DOHH2 (cell line): ENCODE measurements around the gene TRAF3IP3.

Source experiments
- H3F3A ChIP-seq: fragments of 200-600 bp; sonication (generic), shearing (Covaris generic); 2 replicates; pipeline ENCODE4 v1.6.0; 2016; ENCODE audit warnings: antibody characterized with exemption, mild to moderate bottlenecking; ENCODE audit not compliant: control insufficient read depth, insufficient read depth
- H3K27ac ChIP-seq: fragments of 200-600 bp; sonication (generic); 2 replicates; pipeline ENCODE4 v1.5.1; 2014; ENCODE audit warnings: low read depth, mild to moderate bottlenecking, low read length, moderate library complexity
- H3K27me3 ChIP-seq: fragments of 200-600 bp; sonication (generic); 2 replicates; pipeline ENCODE4 v1.6.1; 2014; ENCODE audit warnings: mild to moderate bottlenecking, low read length, mixed read lengths; ENCODE audit not compliant: control insufficient read depth
- H3K36me3 ChIP-seq: fragments of 200-600 bp; sonication (generic); 2 replicates; pipeline ENCODE4 v1.6.1; 2014; ENCODE audit warnings: mild to moderate bottlenecking, low read length, moderate library complexity, mixed read lengths; ENCODE audit not compliant: control insufficient read depth
- H3K4me1 ChIP-seq: fragments of 200-600 bp; sonication (generic); 2 replicates; pipeline ENCODE4 v1.6.1; 2014; ENCODE audit warnings: mild to moderate bottlenecking, low read length, mixed read lengths; ENCODE audit not compliant: control insufficient read depth
- H3K4me2 ChIP-seq: fragments of 200-600 bp; sonication (generic); 2 replicates; pipeline ENCODE4 v1.6.0; 2014; ENCODE audit warnings: mild to moderate bottlenecking, low read length, moderate library complexity
- H3K4me3 ChIP-seq: fragments of 200-600 bp; sonication (generic); 2 replicates; pipeline ENCODE4 v1.5.1; 2014; ENCODE audit warnings: mild to moderate bottlenecking, low read length, mixed read lengths
- H3K79me2 ChIP-seq: fragments of 200-600 bp; sonication (generic); 2 replicates; pipeline ENCODE4 v1.6.1; 2014; ENCODE audit warnings: mild to moderate bottlenecking, low read length, mixed read lengths; ENCODE audit not compliant: control insufficient read depth
- H3K9me2 ChIP-seq: fragments of 200-600 bp; sonication (generic); replicated peaks from 2 replicates; pipeline ENCODE4 v1.6.1; 2014; ENCODE audit warnings: mild to moderate bottlenecking, low read length, mixed read lengths; ENCODE audit not compliant: control insufficient read depth
- H3K9me3 ChIP-seq: fragments of 200-600 bp; sonication (generic); 2 replicates; pipeline ENCODE4 v1.6.1; 2014; ENCODE audit warnings: antibody characterized with exemption, low read length, mixed read lengths; ENCODE audit not compliant: control insufficient read depth, insufficient read depth
- H4K20me1 ChIP-seq: fragments of 200-600 bp; sonication (generic); 2 replicates; pipeline ENCODE4 v1.6.0; 2014; ENCODE audit warnings: low read depth, mild to moderate bottlenecking, antibody characterized with exemption, low read length, moderate library complexity; ENCODE audit not compliant: control insufficient read depth, insufficient read depth
- EZH2phosphoT487 ChIP-seq: fragments of 200-600 bp; sonication (generic); IDR thresholded peaks from 2 replicates; pipeline ENCODE4 v1.6.1; 2017; ENCODE audit warnings: borderline replicate concordance, mild to moderate bottlenecking, antibody characterized with exemption, low read length, moderate library complexity, mixed read lengths
- TF ChIP-seq, protein P1 (sequence below): fragments of 200-600 bp; sonication (generic); IDR thresholded peaks from one replicate; pipeline ENCODE4 v1.5.1; 2014; ENCODE audit warnings: antibody characterized with exemption, mild to moderate bottlenecking, low read depth, low read length; ENCODE audit not compliant: poor library complexity, severe bottlenecking

The TRAF3IP3 gene

DNA sequence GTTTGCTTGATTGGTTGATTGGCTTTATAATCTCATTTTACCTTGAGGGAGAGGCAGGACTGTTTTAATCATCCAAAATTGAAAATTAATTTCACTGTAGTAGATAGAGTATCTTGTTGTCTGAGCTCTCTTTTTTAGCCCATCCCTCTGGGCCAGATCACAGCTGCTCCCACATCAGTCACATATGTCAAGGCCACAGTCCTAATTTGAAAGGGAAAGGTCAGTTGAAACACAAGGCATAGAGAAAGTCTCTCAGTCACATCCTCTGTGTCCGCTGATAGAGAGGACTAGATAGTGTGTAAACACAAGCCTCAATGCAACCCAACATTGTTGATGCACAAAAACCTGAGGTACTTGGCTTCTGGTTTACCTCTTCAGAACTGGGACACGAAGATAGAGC, 21.7 kb downstream of the TRAF3IP3 start:
- H3K9me3 ChIP-seq, result no peaks in the 10 kb centered on the region
- no peaks in the 10 kb centered on the region for H4K20me1 ChIP-seq
- H3K36me3 ChIP-seq, result peaks cover 28% of the 10 kb centered on the region
- H3K9me2 ChIP-seq, result no peaks in the 10 kb centered on the region
- no peaks in the 10 kb centered on the region for H3K27me3 ChIP-seq
- H3F3A ChIP-seq, result 0 out of 2 replicates have a peak, but pooled peaks cover 2% of the 10 kb centered on the region
- H3K79me2 ChIP-seq, result peaks cover 8% of the 10 kb centered on the region
- H3K4me2 ChIP-seq, result no peak overlapping the region
- no peak overlapping the region for H3K4me3 ChIP-seq
- TF ChIP-seq, protein P1, sequence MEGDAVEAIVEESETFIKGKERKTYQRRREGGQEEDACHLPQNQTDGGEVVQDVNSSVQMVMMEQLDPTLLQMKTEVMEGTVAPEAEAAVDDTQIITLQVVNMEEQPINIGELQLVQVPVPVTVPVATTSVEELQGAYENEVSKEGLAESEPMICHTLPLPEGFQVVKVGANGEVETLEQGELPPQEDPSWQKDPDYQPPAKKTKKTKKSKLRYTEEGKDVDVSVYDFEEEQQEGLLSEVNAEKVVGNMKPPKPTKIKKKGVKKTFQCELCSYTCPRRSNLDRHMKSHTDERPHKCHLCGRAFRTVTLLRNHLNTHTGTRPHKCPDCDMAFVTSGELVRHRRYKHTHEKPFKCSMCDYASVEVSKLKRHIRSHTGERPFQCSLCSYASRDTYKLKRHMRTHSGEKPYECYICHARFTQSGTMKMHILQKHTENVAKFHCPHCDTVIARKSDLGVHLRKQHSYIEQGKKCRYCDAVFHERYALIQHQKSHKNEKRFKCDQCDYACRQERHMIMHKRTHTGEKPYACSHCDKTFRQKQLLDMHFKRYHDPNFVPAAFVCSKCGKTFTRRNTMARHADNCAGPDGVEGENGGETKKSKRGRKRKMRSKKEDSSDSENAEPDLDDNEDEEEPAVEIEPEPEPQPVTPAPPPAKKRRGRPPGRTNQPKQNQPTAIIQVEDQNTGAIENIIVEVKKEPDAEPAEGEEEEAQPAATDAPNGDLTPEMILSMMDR, result no peak
- no peak for TF ChIP-seq EZH2phosphoT487
- peaks cover 25% of the 10 kb centered on the region for H3K4me1 ChIP-seq
- no peak overlapping the region for H3K27ac ChIP-seq

DNA sequence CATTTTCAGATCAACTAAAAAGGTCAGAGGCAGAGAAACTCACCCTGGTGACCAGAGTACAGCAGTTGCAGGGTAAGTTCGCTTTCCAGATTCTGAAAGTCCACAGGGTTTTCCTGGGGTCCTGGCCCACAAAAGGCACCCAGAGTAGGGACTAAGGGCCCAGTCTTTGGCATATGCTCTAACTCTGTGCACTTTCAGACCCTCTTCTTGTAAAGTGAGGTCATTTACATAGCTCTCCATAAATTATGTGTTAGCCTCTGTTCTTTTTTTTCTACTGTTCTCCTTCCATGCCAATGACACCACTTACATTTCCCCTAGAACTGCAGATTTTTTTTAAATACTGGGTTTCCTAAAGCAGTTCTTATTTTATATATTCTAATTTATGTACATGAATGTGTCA, 22.2 kb downstream of the TRAF3IP3 start:
- Histone ChIP-seq H3F3A (0 out of 2 replicates have a peak, but pooled peaks cover 2% of the 10 kb centered on the region), H3K27me3 (no peaks in the 10 kb centered on the region), H3K4me2 (no peak overlapping the region), H3K9me2 (no peaks in the 10 kb centered on the region), H3K36me3 (peaks cover 33% of the 10 kb centered on the region), H3K4me1 (peaks cover 26% of the 10 kb centered on the region), H3K79me2 (peaks cover 13% of the 10 kb centered on the region), H4K20me1 (no peaks in the 10 kb centered on the region), H3K27ac (no peak overlapping the region), H3K9me3 (no peaks in the 10 kb centered on the region), H3K4me3 (no peak overlapping the region)
- no peak for TF ChIP-seq EZH2phosphoT487
- TF ChIP-seq, protein P1, result no peak

DNA sequence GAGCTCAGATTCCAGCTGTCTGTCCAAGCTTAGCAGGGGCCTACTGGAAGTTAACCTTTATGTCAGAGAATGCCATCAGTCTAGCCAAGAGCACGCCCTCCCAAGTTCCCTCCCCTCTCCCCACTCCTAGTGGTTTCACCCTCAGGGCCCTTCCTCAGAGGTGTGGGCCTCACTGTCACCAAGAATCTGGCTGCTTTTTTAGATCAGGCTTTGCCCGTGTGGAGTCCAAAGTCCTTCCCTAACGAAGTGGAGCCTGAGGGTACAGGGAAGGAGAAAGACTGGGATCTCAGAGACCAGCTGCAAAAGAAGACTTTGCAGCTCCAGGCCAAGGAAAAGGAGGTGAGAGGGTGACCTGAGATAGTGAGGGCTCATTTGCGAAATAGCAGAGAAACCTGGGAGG, 24.4 kb downstream of the TRAF3IP3 start:
- Histone ChIP-seq H3K9me2 (no peaks in the 10 kb centered on the region), H3K9me3 (peaks cover 6% of the 10 kb centered on the region), H3F3A (no peaks in the 10 kb centered on the region), H4K20me1 (no peaks in the 10 kb centered on the region), H3K79me2 (peaks cover 25% of the 10 kb centered on the region), H3K4me1 (peaks cover 26% of the 10 kb centered on the region), H3K36me3 (peaks cover 36% of the 10 kb centered on the region), H3K4me3 (no peak overlapping the region), H3K27me3 (no peaks in the 10 kb centered on the region), H3K4me2 (no peak overlapping the region), H3K27ac (no peak overlapping the region)
- TF ChIP-seq, protein P1, result no peak
- TF ChIP-seq EZH2phosphoT487, result no peak
